HEK293T (cell line): Measurements from ENCODE around the gene FHIT.

Experiments
- ARNT ChIP-seq: fragments of 450-650 bp; IDR thresholded peaks from 2 replicates; pipeline ENCODE4 v1.6.1; 2017; ENCODE audit warnings: mild to moderate bottlenecking
- FOXM1 ChIP-seq: fragments of 450-650 bp; IDR thresholded peaks from 2 replicates; pipeline ENCODE4 v1.6.1; 2017; ENCODE audit warnings: mild to moderate bottlenecking, borderline replicate concordance
- L3MBTL2 ChIP-seq: fragments of 450-650 bp; conservative IDR thresholded peaks from 2 replicates; pipeline ENCODE4 v1.6.1; 2016; ENCODE audit warnings: mild to moderate bottlenecking
- SUZ12 ChIP-seq: fragments of 450-650 bp; IDR thresholded peaks from 2 replicates; pipeline ENCODE4 v1.6.1; 2016; ENCODE audit warnings: mild to moderate bottlenecking
- TF ChIP-seq, protein P1 (sequence below): fragments of 450-650 bp; IDR thresholded peaks from 2 replicates; pipeline ENCODE4 v1.6.1; 2016

DNA sequence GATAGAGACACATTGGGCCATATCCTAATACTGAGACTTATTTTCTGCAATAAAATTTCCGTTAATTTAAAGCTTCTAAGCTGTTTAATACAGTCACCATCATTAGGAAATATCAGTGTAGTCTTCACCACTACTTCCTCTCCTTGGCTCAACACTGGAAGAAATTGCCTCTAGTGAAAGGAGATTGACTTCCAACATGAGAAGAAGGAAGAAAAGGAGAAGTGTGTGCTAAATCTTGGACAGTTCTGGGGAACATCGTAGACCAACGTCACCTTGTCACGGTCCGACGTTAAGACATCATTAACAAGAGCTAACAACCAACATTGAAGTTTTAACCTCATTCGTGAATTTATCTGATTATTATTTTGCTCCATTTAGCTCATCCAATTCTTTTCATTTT, 1214.4 kb downstream of the FHIT start:
- no peak for TF ChIP-seq FOXM1
- TF ChIP-seq SUZ12, result no peak
- TF ChIP-seq, protein P1, sequence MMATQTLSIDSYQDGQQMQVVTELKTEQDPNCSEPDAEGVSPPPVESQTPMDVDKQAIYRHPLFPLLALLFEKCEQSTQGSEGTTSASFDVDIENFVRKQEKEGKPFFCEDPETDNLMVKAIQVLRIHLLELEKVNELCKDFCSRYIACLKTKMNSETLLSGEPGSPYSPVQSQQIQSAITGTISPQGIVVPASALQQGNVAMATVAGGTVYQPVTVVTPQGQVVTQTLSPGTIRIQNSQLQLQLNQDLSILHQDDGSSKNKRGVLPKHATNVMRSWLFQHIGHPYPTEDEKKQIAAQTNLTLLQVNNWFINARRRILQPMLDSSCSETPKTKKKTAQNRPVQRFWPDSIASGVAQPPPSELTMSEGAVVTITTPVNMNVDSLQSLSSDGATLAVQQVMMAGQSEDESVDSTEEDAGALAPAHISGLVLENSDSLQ, result no peak
- no peak for TF ChIP-seq ARNT
- no peak for TF ChIP-seq L3MBTL2
